ENCODE data around the gene ZNF445.

- no peak for TF ChIP-seq POLR2AphosphoS5 (IDR thresholded peaks at IDR 0.05; ENCODE audit: low read depth, low read length)
- no peak for TF ChIP-seq POLR2A (IDR thresholded peaks at IDR 0.05; ENCODE audit: low read depth, low read length)
Observed at GRCh38 chr3:44445786-44446185, 31.7 kb downstream of the ZNF445 start.

Measured in GM12892 (cell line).